HG02981 (cell line): Measurements from ENCODE around the gene FXYD7.

Source experiments
- ATAC-seq: cut with Tn5 transposase; IDR thresholded peaks from one replicate; pipeline ENCODE4 v1.9.1; 2021; ENCODE audit warnings: mild to moderate bottlenecking, moderate library complexity; ENCODE audit not compliant: unreplicated experiment

Gene FXYD7

GRCh38 chr19:35109395-35110112 lies 33.5 kb upstream of the FXYD7 start:
- ATAC-seq, result no peak

GRCh38 chr19:35110974-35111373 lies 32.1 kb upstream of the FXYD7 start:
- ATAC-seq, result no peak

- no peak for ATAC-seq
These were observed 29.9 kb upstream of the FXYD7 start for GRCh38 chr19:35112995-35113688.

- no peak for ATAC-seq
These were observed 28.5 kb upstream of the FXYD7 start for GRCh38 chr19:35114353-35115176.

- no peak for ATAC-seq
These were observed 27.7 kb upstream of the FXYD7 start, which contains the start of gene FXYD3 for GRCh38 chr19:35115177-35115951. Gene FXYD3 (plus strand): TSS chr19:35115823. CDS start chr19:35119377, 3,554 bp downstream.

- ATAC-seq, result no peak
These were observed 26.8 kb upstream of the FXYD7 start for GRCh38 chr19:35116072-35116801.

- no peak for ATAC-seq
These were observed 25.9 kb upstream of the FXYD7 start for GRCh38 chr19:35117116-35117515.

- no peak for ATAC-seq
These were observed 25.3 kb upstream of the FXYD7 start for GRCh38 chr19:35117799-35118198.

GRCh38 chr19:35118268-35119020 lies 24.6 kb upstream of the FXYD7 start:
- ATAC-seq, result no peak

- no peak for ATAC-seq
These were observed 24.0 kb upstream of the FXYD7 start for GRCh38 chr19:35119091-35119490.

GRCh38 chr19:35119578-35120155 lies 23.4 kb upstream of the FXYD7 start:
- no peak for ATAC-seq

- no peak for ATAC-seq
These were observed 22.6 kb upstream of the FXYD7 start for GRCh38 chr19:35120492-35120891.

- ATAC-seq, result no peak
These were observed 22.2 kb upstream of the FXYD7 start for GRCh38 chr19:35120898-35121297.

GRCh38 chr19:35122687-35123551 lies 20.1 kb upstream of the FXYD7 start:
- no peak for ATAC-seq

GRCh38 chr19:35123573-35123972 lies 19.5 kb upstream of the FXYD7 start:
- ATAC-seq, result no peak

- ATAC-seq, result peak; percentile 77
These were observed 18.7 kb upstream of the FXYD7 start for GRCh38 chr19:35124098-35125060.

GRCh38 chr19:35125270-35125717 lies 17.8 kb upstream of the FXYD7 start:
- ATAC-seq, result no peak
